Dermis blood vessel endothelial cell (primary cell): ENCODE data around the gene KLHL25. TPM values are rescaled to one million over a fixed set of nuclear protein-coding genes. Genes with fewer than 3 reads are reported as not detected.
A peak's percentile ranks its signal among the peaks of the same experiment; 100 is the strongest.
"Not testable (repeated sequence)": the region's sequence is repeated elsewhere in the genome, so short reads cannot be mapped to it uniquely, and the experiment has no call there.

Experiments used
- DNase-seq: peaks from one replicate; pipeline ENCODE4 v3.0.0; 2010
- total RNA-seq: library from RNA; depleted of rRNA; stranded (reverse); fragments of >200 nt; gene quantifications from 2 replicates; pipeline ENCODE4 v1.2.3, GENCODE V29; 2014

KLHL25 gene
- 5.4 and 7.9 TPM in 2 replicates for total RNA-seq

DNA sequence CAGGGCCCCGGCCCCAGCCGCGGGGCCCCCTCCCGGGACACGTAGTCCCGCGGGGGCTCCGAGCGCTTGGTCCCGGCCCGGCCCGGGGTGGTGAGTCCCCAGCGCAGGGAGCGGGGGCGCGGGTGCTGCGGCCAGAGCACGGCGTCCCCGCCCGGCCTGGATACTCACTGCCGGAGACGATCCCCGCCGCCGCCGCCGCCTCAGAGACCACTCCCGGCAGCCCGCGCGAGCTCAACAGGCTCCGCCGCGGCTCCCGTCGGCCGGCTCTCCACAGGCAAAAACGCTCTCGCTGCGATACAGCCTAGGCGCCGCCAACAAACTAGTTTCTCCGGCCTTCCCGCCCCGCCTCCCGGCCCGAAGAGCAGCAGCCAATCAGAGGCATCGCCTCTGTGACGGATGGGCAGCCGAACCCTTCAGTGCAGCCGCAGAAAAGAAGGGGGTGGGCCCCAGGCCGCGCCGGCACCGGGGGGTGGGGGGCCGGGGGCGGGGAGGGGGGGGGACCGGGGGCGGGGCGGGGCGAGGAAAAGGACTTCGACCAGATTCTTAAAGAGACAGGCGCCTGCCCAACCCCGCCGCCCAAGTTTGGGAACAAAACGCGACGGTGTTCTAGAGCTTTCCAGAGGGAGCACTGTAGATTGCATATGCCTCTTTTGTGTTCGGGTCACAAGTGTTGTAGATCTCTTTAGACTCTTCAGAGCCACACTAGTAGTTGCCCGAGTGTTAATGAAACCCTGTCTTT, at the start of gene KLHL25:
TSS of gene KLHL25 (minus strand) at position 328 of the 739 bp plus-strand sequence. CDS start 25,115 bp downstream, outside the sequence.
- peak; percentile 95 for DNase-seq

- no peak for DNase-seq
These were observed 46.1 kb upstream of the KLHL25 start for GRCh38 chr15:85840802-85841152.

GRCh38 chr15:85840079-85840801, 45.5 kb upstream of the KLHL25 start:
- peak; percentile 81 for DNase-seq

DNA sequence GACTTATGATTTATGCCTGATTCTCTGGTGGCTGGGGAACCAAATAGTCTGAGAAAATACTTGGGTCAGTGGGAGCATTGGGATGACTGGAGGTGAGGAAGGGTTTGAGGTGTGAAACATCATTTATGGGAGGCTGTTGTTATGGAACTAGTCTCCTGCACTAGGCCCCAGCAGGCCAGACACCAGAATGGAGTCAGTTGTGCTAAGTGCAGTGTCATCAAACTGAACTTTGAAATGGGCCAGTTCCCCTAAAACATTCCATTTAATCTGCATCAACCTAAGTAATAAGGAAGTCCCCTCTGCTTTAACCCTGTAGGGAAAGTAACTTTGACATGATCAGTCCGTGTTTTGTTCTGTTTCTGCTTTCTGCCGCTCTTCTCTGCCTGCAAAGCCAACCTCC, 44.9 kb upstream of the KLHL25 start:
- DNase-seq: no peak

DNA sequence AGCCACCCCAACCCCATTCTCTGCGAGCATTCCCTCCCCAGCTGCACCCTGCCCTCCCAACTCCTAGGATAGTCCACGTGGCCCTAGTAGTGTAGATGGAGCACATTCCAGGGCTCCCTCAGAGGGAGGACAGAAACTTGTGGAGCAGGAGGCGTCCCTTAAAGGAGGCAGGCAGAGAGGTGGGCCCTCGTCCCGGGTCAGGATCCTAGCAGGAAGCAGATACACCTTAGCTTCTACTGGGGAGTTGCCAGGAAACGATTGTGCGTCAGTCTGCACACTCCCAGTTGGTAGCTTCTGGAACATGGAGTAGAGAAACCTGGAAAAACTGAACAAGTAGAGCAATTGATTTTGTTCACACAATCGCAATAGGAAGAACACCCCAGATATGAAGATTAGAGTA, 43.9 kb upstream of the KLHL25 start:
- no peak for DNase-seq

DNA sequence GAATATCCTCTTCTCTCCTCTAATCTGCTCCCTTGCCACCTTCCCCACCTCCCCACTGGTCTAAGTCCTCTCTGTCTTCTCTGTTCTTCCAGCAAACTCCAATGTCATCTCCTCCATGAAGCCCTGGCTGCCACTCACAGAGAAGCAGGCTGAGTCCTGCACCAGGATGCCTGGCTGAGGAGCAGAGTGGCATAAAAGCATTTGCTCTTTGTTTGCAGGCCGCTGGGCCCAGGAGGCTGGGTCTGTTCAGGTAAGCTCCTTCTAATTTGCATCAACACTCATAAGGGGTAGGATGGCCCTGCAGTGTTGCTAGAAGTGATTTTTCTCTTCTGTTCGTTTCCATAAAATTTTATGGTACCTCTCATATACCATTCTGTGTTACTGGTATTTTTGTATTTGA, 43.2 kb upstream of the KLHL25 start:
- no peak for DNase-seq

DNA sequence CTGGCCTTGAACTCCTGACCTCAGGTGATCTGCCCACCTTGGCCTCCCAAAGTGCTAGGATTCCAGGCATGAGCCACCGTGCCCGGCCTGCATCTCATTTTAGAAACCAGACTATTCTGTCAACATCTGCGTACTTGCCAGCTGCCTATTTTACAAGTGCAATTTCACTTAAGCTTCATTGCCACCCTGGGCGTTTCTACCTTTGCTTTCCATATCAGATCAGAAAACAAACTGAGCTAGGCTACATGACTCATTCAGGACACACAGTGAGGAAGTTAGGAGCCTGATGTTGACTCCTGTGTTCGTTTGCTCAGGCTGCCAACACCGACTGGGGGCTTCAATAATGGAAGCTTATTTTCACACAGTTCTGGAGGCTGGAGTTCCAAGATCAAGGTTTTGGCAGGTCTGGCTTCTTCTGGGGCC, 42.3 kb upstream of the KLHL25 start:
- peak; percentile 60 for DNase-seq

DNA sequence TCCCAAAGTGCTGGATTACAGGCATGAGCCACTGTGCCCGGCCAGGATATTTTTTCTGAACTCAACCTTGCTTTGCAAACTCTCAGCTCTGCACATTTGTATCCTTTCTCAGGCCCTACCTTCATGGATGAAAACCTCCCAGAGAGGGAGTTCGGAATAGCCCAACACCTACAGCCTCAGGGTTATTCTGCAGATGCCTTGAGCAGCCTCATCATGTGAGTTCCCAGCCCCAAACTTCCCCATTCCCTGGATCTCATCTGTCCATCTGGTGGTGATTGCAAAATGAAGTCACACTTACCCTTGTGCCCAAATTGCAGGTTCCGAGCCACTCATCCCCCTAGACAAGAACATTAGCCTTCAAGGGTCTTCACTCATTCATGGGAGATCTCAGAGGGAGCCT, 39.9 kb upstream of the KLHL25 start:
- no peak for DNase-seq

DNA sequence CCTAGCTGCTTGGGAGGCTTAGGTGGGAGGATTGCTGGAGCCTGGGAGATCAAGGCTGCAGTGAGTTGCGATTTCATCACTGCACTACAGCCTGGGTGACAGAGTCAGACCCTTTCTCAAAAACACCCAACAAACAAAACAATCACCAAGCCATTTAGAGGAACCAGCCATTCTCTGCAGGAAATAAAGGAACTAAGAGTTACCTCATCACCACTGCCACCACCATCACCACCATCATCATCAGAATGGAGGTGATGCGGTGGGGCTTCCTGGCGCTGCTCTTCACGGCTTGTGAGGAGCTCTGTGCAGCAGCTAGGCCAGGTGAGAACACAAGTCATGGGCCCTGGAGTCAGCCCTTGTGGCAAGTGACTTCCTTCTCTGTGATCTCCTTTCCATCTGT, 37.7 kb upstream of the KLHL25 start:
- DNase-seq: no peak

DNA sequence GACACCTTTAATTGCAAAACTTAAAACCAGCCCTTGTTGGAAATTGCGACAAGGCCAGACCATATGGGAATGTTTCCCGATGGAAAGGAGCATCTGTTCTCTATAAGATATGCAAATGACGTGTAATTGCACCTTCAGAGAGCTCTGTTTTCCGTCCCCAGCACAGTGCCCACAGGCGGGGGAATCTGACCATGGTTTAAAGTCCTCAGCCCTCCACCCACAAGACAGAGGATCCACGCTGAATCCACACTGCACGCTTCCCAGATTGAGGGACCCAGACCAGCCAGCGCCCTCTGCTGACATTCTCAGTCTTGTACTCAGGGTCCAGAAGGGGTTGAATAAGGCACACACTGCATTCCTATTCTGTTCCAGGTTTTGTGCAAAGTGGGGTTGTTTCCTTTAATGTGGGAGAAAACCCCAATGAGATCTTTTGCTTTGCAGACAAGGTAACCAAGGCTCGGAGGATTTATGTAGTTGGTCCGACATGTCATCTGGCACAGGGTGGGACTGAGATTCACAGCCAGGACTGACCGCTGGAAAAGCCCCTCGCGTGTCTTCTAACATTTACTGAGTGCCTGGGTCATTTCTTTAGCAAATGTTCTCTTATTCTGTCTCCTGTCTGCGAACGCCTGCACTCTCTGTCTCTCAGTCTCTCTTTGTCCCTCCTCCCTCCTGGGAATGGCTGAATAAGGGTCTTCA, 36.8 kb upstream of the KLHL25 start:
- peak; percentile 79 for DNase-seq

DNA sequence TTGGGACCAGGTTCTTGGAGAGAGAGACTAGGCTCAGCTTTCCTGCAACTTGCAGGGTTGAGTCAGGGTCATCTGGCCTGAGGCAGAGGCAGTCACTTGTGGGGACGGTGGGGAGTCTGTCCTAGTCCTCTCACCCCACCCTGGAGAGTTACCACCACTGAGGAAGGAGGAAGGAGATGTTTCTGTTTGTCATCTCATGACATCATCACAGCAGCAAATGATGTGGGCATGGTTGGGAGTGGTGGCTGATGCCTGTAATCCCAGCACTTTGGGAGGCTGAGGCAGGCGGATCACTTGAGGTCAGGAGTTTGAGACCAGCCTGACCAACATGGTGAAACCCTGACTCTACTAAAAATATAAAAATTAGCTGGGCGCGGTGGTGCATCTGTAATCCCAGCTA, 35.0 kb upstream of the KLHL25 start:
- not testable (repeated sequence) for DNase-seq

GRCh38 chr15:85828874-85829273, 34.1 kb upstream of the KLHL25 start:
- no peak for DNase-seq

DNA sequence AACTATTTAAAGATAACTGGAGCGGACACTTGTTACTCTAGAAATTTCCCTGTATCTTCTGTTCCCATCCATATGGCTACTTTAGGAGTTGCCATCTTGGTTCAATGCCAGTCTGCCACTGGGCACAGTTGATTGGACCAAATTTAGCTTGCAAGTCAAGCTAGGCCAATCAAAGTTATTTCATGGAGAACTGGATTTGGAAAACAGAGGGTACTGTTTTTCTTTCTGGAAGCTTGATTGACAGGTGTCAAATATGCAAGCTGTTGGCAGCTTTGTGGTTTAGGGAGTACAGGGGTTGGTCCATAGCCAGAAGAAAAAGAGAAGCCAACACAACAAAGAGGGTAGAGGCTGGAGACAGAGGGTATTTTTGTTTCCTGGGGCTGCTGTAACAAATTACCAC, 33.4 kb upstream of the KLHL25 start:
- DNase-seq: no peak

DNA sequence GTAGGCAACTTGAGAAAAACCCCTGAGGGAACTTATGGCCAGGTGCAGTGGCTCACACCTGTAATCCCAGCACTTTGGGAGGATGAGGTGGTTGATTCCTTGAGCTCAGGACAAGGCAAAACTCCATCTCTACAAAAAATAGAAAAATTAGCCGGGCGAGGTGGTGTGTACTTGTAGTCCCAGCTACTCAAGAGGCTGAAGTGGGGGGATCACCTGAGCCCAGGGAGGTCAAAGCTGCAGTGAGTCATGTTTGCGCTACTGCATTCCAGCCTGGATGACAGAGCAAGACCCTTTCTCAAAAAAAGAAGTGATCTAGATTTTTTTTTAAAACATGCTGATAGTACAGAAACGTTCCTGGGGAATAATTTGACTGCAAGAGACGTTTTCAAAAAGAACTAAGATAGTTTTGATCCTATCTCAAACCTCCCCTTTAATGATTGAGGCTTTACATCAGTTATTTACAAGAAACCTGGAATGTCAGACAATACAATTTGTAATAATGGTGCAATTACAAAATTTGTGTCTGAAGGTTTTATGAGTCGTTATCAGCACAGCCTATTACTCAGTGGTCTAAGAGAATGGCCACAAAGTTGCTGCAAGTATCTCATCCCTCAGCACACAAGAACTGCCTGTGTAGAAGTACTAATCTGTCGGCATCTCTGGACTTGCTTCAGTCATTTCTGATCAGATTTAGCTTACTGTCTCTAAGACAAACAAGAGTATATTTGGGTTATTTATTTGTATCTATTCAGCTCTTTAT, 32.2 kb upstream of the KLHL25 start:
- no peak for DNase-seq

DNA sequence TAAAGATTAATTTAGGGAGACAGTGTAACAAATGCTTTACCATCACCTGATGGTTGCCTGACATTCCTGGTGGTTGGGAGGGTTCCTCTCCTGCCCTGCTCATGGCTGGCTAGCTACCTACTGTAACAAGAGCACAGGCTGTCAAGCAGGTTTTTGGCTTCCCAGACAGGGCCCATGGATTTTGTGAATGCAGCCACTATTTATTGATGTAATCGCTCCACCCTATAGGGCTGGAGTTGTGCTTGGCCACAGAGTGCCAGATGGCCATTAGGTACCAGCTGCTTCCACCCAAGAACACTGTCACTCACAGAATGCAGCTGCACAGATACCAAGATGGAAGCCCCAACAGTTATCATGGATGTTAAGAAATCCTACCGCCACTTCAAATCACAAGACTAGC, 31.0 kb upstream of the KLHL25 start:
- DNase-seq: no peak

GRCh38 chr15:85825118-85825517, 30.4 kb upstream of the KLHL25 start:
- no peak for DNase-seq

- DNase-seq: no peak
These were observed 26.8 kb upstream of the KLHL25 start for GRCh38 chr15:85821545-85821944.

DNA sequence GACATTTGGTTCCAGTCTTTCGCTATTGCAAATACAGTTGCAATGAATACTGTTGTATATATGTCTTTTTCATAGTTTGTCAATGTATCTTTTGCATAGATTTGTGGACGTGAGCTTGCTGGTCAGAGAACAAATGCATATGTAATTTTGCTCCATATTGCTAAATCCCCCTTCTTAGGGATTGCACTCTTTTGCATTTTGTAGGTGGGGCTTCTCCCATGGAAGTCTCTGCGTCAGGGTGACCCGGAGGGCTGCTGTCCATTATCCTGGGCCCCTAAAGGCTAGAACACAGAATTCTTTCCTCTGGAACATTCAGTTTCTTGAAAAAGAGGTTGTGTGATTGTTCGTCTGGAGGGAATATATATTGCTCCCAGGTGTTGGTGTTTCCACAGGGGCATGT, 25.2 kb upstream of the KLHL25 start:
- no peak for DNase-seq

DNA sequence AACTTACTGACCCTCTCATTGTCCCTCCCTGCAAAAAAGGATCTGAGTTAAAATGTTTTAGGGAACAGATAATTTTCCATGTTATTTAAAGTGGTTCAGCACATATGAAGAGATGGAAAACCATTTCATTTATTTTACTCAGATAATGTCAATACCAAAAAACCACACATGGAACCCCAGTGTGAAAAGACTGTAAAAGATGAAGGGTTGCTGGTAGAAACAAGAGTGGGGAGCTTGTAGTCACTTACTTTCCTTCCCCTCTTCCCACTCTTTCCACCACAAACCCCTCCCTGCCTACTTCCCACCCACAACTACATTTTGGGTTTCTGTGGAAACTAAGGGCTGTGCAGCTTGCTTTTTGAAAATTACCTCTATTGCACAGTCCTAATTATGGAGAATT, 18.5 kb upstream of the KLHL25 start:
- DNase-seq: no peak

DNA sequence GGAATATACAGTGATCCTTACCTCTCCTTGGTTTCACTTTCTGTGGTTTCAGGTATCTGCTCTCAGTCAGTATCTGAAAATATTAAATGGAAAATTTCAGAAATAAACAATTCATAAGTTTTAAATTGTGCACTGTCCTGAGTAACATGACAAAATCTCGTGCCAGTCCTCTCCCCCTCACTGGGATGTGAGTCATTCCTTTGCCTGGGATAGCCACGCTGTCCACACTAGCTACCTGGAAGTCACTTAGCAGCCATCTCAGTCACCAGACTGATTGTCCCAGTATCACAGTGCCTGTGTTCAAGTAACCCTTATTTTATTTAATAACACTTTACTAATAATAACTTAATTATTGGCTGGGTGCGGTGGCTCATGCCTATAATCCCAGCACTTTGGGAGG, 15.3 kb upstream of the KLHL25 start:
- DNase-seq: no peak

DNA sequence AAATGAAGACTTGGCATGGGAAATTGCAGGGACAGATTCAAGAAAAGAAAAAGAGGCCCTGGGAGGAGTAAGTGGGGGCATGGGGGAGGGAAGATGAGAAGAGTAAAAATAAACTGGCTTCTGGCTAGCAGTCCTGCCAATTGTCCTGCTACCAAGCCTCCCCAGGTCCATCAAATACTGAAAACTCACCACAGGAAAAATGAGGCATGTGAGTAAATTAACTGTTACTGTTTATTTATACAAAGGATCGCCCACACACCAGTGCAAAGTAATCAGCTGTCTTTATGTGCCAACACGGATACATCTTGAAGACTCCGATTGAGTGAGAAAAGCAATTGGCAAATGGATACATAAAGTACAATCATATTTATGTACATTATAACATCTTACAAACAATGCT, 10.7 kb upstream of the KLHL25 start:
- peak; percentile 15 for DNase-seq

- no peak for DNase-seq
These were observed 9.9 kb upstream of the KLHL25 start for GRCh38 chr15:85804481-85805170.
